HG02610 (cell line): Measurements from ENCODE around the gene S100A1.

Experiments
- ATAC-seq: cut with Tn5 transposase; IDR thresholded peaks from one replicate; pipeline ENCODE4 v1.9.1; 2021; ENCODE audit warnings: mild to moderate bottlenecking, moderate library complexity; ENCODE audit not compliant: unreplicated experiment

The S100A1 gene

GRCh38 chr1:153679337-153680119 is 51.3 kb downstream of the S100A1 start:
- ATAC-seq, result no peak

DNA sequence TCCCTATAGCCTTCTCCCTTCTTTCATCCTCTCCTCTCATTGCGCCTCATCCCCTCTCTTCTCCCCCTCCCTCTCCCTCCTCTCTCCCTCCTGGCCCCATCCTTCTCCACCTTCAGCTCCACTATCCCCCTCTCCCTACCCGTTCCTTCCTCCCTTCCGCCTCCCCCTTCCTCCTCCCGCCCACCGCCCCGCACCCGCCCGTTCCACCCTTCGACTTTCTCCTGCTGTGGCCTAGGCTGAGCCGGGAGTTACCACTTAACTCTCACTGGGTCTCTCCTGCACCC is 51.8 kb downstream of the S100A1 start:
- ATAC-seq, result no peak
